ENCODE results near the gene SLC25A2. TPM values are rescaled to one million over a fixed set of nuclear protein-coding genes. Genes with fewer than 3 reads are reported as not detected.
A peak's percentile ranks its signal among the peaks of the same experiment; 100 is the strongest.

Gene SLC25A2
- total and polyA plus RNA-seq, 2 of the 8 experiments (the other 6 are each of a cell fraction or from before 2014, with no cell fraction given), result not detected

DNA sequence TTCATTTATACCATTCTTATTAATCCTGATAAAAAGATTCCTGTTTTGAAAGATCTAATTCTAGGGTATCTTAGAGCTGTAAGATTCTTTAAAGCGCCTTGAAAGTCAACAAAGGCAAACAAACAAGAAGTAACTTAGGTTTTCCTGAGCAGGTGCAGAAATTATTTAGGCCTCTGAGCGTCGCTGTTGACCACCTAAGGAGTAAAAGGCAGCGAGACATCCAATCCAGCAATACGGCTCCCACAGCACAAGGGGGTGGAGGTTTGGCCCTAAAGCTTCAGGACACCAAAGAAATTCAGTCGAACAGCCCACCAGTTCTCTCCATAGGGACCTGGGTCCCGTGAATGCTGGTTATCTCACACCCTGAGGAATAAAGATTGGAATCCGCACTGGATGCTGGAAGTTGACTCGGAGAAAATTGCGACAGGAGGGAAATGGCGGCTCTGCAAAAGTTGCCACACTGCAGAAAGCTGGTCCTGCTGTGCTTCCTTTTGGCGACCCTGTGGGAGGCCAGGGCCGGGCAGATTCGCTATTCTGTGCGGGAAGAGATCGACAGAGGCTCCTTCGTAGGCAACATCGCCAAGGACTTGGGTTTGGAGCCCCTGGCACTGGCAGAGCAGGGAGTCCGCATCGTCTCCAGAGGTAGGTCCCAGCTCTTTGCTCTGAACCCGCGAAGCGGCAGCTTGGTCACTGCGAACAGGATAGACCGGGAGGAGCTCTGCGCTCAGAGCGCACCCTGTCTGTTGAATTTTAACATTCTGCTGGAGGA lies 34.9 kb upstream of the SLC25A2 start, which contains the start of gene PCDHGA2 (continued):
- TF ChIP-seq, protein P1, sequence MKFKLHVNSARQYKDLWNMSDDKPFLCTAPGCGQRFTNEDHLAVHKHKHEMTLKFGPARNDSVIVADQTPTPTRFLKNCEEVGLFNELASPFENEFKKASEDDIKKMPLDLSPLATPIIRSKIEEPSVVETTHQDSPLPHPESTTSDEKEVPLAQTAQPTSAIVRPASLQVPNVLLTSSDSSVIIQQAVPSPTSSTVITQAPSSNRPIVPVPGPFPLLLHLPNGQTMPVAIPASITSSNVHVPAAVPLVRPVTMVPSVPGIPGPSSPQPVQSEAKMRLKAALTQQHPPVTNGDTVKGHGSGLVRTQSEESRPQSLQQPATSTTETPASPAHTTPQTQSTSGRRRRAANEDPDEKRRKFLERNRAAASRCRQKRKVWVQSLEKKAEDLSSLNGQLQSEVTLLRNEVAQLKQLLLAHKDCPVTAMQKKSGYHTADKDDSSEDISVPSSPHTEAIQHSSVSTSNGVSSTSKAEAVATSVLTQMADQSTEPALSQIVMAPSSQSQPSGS (IDR thresholded peaks at IDR 0.05; ENCODE audit: low read length), result no peak
- TF ChIP-seq JUND (IDR thresholded peaks at IDR 0.05; ENCODE audit: low read length) (no peak), TEAD4 (IDR thresholded peaks at IDR 0.05; ENCODE audit: low read depth, low read length) (no peak), POLR2A (IDR thresholded peaks at IDR 0.05; ENCODE audit: control extremely low read depth in 1 of 2, low read depth in 2 of 2, low read length in 2 of 2) (no peak), GABPA (IDR thresholded peaks at IDR 0.05; ENCODE audit: borderline replicate concordance, insufficient read depth, low read length) (no peak), YY1 (IDR thresholded peaks at IDR 0.05; ENCODE audit: low read depth, low read length) (0 out of 2 replicates have a peak, but pooled peaks have one; percentile 36), POU5F1 (IDR thresholded peaks at IDR 0.05; ENCODE audit: low read depth, low read length) (no peak), TAF7 (optimal IDR thresholded peaks at IDR 0.05; ENCODE audit: borderline replicate concordance, low read depth, low read length) (no peak), HDAC2 (IDR thresholded peaks at IDR 0.05; ENCODE audit: borderline replicate concordance in 1 of 2, low read depth in 2 of 2, low read length in 2 of 2) (no peak), TBP (IDR thresholded peaks at IDR 0.05; ENCODE audit: low read depth, low read length) (no peak), CREB1 (IDR thresholded peaks at IDR 0.05) (no peak), SIRT6 (IDR thresholded peaks at IDR 0.05; ENCODE audit: low read length) (no peak), RXRA (IDR thresholded peaks at IDR 0.05; ENCODE audit: insufficient read depth, low read depth, low read length) (no peak)
- TF ChIP-seq, protein P2, sequence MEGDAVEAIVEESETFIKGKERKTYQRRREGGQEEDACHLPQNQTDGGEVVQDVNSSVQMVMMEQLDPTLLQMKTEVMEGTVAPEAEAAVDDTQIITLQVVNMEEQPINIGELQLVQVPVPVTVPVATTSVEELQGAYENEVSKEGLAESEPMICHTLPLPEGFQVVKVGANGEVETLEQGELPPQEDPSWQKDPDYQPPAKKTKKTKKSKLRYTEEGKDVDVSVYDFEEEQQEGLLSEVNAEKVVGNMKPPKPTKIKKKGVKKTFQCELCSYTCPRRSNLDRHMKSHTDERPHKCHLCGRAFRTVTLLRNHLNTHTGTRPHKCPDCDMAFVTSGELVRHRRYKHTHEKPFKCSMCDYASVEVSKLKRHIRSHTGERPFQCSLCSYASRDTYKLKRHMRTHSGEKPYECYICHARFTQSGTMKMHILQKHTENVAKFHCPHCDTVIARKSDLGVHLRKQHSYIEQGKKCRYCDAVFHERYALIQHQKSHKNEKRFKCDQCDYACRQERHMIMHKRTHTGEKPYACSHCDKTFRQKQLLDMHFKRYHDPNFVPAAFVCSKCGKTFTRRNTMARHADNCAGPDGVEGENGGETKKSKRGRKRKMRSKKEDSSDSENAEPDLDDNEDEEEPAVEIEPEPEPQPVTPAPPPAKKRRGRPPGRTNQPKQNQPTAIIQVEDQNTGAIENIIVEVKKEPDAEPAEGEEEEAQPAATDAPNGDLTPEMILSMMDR (IDR thresholded peaks at IDR 0.05; ENCODE audit: control extremely low read depth in 1 of 3, insufficient read depth in 1 of 3, low read depth in 1 of 3, low read length in 3 of 3), result peak; percentile 10 to 77 (median 60)

Data from H1 (cell line).